ENCODE measurements around the gene HS6ST1.

Gene HS6ST1

DNA sequence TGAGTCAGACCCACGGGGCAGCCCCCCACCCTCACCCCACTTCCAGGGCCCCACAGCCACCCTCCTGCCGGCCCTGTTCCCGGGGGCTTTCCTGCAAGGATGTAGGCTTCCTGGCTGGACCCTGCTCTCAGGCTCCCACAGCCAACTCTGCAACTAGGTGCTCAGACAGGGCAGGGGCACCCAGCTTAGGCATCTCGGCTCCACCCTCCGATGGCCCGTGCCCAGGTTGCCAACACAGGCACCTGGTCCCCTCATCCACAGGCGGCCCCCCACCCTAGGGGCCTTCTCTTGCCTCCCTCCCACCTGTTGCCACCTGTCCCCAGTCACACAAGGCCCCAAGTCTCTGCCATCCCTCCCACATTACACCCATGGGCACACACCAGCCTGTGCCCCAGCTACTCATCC lies 34.6 kb downstream of the HS6ST1 start:
- no peaks in the 10 kb centered on the region for H3K27me3 ChIP-seq (ENCODE audit: insufficient read depth, poor library complexity, severe bottlenecking)
- H3K4me3 ChIP-seq (replicated peaks; ENCODE audit: insufficient read depth, low read length) = no peak overlapping the region
- DNase-seq (ENCODE audit: low read depth in 1 of 2, low spot score in 1 of 2) = no peak
- no peak overlapping the region for H3K27ac ChIP-seq (replicated peaks)
- TF ChIP-seq GABPA (IDR thresholded peaks at IDR 0.05; ENCODE audit: low read depth) = no peak
- TF ChIP-seq SPI1 (IDR thresholded peaks at IDR 0.05; ENCODE audit: borderline replicate concordance, low read depth) = no peak
- no peak for TF ChIP-seq POLR2AphosphoS5 (IDR thresholded peaks at IDR 0.05; ENCODE audit: low read depth)
- TF ChIP-seq, protein P1, sequence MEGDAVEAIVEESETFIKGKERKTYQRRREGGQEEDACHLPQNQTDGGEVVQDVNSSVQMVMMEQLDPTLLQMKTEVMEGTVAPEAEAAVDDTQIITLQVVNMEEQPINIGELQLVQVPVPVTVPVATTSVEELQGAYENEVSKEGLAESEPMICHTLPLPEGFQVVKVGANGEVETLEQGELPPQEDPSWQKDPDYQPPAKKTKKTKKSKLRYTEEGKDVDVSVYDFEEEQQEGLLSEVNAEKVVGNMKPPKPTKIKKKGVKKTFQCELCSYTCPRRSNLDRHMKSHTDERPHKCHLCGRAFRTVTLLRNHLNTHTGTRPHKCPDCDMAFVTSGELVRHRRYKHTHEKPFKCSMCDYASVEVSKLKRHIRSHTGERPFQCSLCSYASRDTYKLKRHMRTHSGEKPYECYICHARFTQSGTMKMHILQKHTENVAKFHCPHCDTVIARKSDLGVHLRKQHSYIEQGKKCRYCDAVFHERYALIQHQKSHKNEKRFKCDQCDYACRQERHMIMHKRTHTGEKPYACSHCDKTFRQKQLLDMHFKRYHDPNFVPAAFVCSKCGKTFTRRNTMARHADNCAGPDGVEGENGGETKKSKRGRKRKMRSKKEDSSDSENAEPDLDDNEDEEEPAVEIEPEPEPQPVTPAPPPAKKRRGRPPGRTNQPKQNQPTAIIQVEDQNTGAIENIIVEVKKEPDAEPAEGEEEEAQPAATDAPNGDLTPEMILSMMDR (IDR thresholded peaks at IDR 0.05; ENCODE audit: insufficient read depth, low read length) = no peak
- TF ChIP-seq, protein P2, sequence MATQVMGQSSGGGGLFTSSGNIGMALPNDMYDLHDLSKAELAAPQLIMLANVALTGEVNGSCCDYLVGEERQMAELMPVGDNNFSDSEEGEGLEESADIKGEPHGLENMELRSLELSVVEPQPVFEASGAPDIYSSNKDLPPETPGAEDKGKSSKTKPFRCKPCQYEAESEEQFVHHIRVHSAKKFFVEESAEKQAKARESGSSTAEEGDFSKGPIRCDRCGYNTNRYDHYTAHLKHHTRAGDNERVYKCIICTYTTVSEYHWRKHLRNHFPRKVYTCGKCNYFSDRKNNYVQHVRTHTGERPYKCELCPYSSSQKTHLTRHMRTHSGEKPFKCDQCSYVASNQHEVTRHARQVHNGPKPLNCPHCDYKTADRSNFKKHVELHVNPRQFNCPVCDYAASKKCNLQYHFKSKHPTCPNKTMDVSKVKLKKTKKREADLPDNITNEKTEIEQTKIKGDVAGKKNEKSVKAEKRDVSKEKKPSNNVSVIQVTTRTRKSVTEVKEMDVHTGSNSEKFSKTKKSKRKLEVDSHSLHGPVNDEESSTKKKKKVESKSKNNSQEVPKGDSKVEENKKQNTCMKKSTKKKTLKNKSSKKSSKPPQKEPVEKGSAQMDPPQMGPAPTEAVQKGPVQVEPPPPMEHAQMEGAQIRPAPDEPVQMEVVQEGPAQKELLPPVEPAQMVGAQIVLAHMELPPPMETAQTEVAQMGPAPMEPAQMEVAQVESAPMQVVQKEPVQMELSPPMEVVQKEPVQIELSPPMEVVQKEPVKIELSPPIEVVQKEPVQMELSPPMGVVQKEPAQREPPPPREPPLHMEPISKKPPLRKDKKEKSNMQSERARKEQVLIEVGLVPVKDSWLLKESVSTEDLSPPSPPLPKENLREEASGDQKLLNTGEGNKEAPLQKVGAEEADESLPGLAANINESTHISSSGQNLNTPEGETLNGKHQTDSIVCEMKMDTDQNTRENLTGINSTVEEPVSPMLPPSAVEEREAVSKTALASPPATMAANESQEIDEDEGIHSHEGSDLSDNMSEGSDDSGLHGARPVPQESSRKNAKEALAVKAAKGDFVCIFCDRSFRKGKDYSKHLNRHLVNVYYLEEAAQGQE (IDR thresholded peaks at IDR 0.05; ENCODE audit: insufficient replicate concordance, low read depth) = no peak

DNA sequence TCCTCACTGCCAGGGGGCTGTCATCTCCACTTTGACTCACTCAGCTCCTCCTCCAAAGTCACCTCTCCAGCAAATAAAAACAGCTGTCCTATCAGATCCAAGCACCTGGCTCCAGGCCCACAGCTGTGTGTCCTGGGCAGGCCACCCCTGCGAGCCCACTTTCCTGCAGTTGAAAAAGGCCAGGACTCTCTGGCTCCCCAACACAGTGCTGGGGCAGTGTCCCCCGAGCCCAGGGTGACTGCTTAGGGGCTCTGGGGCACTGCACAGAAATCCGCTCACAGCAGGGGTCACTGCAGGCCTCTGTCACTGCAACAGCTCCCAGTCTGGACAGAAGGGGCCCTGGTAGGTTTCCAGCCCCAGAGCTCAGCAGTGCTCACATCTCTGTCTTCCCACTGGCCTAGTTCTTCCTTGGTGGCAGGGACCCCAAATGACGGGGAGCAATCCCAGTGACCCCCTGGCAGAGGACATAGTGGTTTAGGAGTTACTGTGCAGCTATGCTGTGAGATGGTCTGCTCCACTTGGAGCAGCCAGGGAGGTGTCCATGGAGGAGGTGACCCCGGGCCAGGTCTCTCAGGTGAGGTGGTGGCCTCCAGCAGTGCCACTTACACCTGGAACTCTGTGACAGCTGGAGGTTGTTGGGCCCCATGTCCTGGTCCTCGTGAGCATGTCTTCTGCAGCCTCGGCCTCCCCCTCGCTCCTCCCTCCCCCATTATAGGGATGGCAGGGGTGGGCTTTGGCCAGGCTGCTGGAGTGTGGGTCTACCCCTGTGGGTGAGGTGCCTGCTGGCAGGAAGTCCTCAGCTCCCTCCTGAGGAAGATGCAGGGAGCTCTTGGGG lies 35.5 kb downstream of the HS6ST1 start:
- DNase-seq (ENCODE audit: low read depth in 1 of 2, low spot score in 1 of 2) = no peak
- H3K27ac ChIP-seq (replicated peaks) = no peak overlapping the region

DNA sequence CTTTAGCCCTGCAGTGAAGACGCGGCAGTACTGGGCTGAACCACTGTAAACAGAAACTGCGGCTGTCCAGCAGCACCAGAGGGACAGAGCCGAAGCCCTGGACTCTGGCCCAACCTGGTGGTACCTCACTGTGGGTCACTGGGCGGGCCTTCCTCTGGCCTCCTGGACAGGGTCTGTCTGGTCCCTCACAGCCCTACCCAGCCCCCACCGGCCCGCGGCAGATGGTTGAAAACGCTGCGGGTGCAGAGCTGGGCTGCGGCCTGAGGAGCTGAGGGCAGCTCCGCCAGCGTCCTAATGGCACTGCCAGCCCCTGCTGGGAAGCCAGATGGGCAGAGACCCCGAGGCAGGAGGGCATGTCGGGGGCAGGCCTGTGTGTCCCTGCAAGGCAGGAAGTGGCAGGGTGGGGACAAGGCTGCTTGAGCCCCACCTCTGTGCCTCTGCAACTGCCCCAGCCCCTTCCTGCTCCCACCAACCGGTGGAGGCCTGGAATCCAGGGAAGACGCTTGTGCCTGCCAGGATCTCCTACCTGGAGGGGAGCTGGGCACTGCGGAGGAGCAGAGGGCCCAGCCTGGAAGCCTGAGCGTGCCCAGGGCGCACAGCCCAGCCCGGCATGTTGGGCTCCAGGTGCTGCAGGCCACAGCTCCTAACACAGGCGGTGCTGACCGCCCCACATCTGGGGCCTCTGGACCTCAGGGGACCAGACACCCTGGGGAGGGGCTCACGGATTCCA lies 36.3 kb downstream of the HS6ST1 start:
- no peaks in the 10 kb centered on the region for H3K27me3 ChIP-seq (ENCODE audit: insufficient read depth, poor library complexity, severe bottlenecking)
- no peak for TF ChIP-seq SPI1 (IDR thresholded peaks at IDR 0.05; ENCODE audit: borderline replicate concordance, low read depth)
- no peak for TF ChIP-seq POLR2AphosphoS5 (IDR thresholded peaks at IDR 0.05; ENCODE audit: low read depth)
- no peak for TF ChIP-seq GABPA (IDR thresholded peaks at IDR 0.05; ENCODE audit: low read depth)
- TF ChIP-seq, protein P1 (IDR thresholded peaks at IDR 0.05; ENCODE audit: insufficient read depth, low read length) = no peak
- TF ChIP-seq, protein P2 (IDR thresholded peaks at IDR 0.05; ENCODE audit: insufficient replicate concordance, low read depth) = no peak
- no peak overlapping the region for H3K27ac ChIP-seq (replicated peaks)
- no peak overlapping the region for H3K4me3 ChIP-seq (replicated peaks; ENCODE audit: insufficient read depth, low read length)
- no peak for DNase-seq (ENCODE audit: low read depth in 1 of 2, low spot score in 1 of 2)

More for the DNA sequence above, 35.5 kb downstream of the HS6ST1 start:
- no peak overlapping the region for H3K4me3 ChIP-seq (replicated peaks; ENCODE audit: insufficient read depth, low read length)
- H3K27me3 ChIP-seq (ENCODE audit: insufficient read depth, poor library complexity, severe bottlenecking) = no peaks in the 10 kb centered on the region
- TF ChIP-seq, protein P2 (IDR thresholded peaks at IDR 0.05; ENCODE audit: insufficient replicate concordance, low read depth) = no peak
- TF ChIP-seq GABPA (IDR thresholded peaks at IDR 0.05; ENCODE audit: low read depth) (no peak), POLR2AphosphoS5 (IDR thresholded peaks at IDR 0.05; ENCODE audit: low read depth) (no peak), SPI1 (IDR thresholded peaks at IDR 0.05; ENCODE audit: borderline replicate concordance, low read depth) (no peak)
- TF ChIP-seq, protein P1 (IDR thresholded peaks at IDR 0.05; ENCODE audit: insufficient read depth, low read length) = no peak

Measured in HL-60 (cell line).